Panc1 (cell line): ENCODE results near the gene SELENOS.

Source experiments
- CTCF ChIP-seq: fragments of 450-650 bp; IDR thresholded peaks from 2 replicates; pipeline ENCODE4 v1.5.1; 2017; ENCODE audit warnings: mild to moderate bottlenecking
- POLR2AphosphoS5 ChIP-seq: IDR thresholded peaks from 2 replicates; pipeline ENCODE4 v1.6.1; 2012; ENCODE audit warnings: mild to moderate bottlenecking, low read depth, low read length, moderate library complexity
- REST ChIP-seq, 2 experiments: IDR thresholded peaks; 2 replicates each; pipeline ENCODE4 v1.6.1; 2011 to 2012; ENCODE audit warnings: low read depth in 2 of 2, control low read depth in 1 of 2, low read length in 1 of 2, mild to moderate bottlenecking in 1 of 2, moderate library complexity in 1 of 2; ENCODE audit not compliant: insufficient read depth in 1 of 2
- SIN3A ChIP-seq: IDR thresholded peaks from 2 replicates; pipeline ENCODE4 v1.6.1; 2012; ENCODE audit warnings: low read depth, mild to moderate bottlenecking, low read length, moderate library complexity, borderline replicate concordance; ENCODE audit not compliant: insufficient read depth

DNA sequence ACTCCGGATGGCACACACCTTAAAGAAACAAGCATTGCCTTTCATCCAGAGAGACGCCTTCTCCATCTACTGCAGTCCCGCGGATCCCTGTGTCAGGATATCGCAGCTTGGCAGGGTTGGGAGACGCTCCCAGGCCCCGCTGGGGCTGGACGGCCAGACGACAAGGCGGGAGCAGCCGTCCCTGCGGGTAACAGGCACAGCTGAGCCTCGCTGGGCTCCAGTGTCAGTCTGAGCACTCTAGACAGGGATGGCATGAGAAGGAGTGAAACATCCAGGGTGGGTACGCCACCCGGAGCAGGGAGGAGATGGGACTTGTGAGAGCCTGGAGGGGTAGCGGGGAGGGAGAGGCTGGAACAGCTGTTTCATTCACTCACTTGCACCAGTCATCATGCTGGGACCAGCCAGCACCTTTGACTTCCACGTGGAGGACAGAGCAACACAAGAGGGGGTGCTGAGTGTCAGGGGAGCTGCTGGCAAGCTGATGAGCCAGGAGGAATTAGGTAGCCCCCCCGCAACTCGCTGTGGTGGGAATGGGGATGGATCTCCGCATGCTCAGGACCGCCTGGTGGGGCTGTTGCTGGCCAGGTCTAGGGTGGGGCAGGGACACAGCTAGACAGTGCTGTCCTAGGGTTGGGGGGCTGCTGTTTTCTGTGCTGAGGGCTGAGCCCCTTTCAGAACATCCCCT lies 49.3 kb upstream of the SELENOS start:
- no peak for TF ChIP-seq CTCF
- no peak for TF ChIP-seq POLR2AphosphoS5
- no peak for TF ChIP-seq SIN3A
- TF ChIP-seq REST (IDR thresholded peaks at IDR 0.05; ENCODE audit: insufficient read depth in 1 of 2, low read depth in 2 of 2, low read length in 1 of 2), result no peak
